RWPE2 (cell line): ENCODE data around the gene NDUFB7.

Source experiments
- ATAC-seq: fragments of 200-7000 bp; cut with Tn5 transposase; 3 replicates; pipeline ENCODE4 v1.9.1; 2021; ENCODE audit warnings: low read depth
- DNase-seq: peaks from one replicate; pipeline ENCODE4 v3.0.0-alpha.2; 2020; ENCODE audit warnings: low spot score
- H3K27ac ChIP-seq: fragments of 450-650 bp; 2 replicates; pipeline ENCODE4 v1.5.1; 2017; ENCODE audit warnings: mild to moderate bottlenecking; ENCODE audit not compliant: poor library complexity, severe bottlenecking
- H3K27me3 ChIP-seq: fragments of 250-450 bp; sonication (Bioruptor Pico); 2 replicates; pipeline ENCODE4 v1.5.1; 2021; ENCODE audit warnings: mild to moderate bottlenecking, moderate library complexity; ENCODE audit not compliant: insufficient read depth, poor library complexity, severe bottlenecking
- H3K36me3 ChIP-seq: fragments of 250-450 bp; sonication (Bioruptor Pico); 2 replicates; pipeline ENCODE4 v1.5.1; 2020; ENCODE audit warnings: low read depth, mild to moderate bottlenecking, moderate library complexity
- H3K4me1 ChIP-seq: fragments of 250-450 bp; sonication (Bioruptor Pico); 2 replicates; pipeline ENCODE4 v1.5.1; 2021; ENCODE audit warnings: mild to moderate bottlenecking, moderate library complexity; ENCODE audit not compliant: insufficient read depth, poor library complexity, severe bottlenecking
- H3K4me3 ChIP-seq: fragments of 250-450 bp; sonication (Bioruptor Pico); 2 replicates; pipeline ENCODE4 v1.5.1; 2021; ENCODE audit warnings: mild to moderate bottlenecking, moderate library complexity; ENCODE audit not compliant: severe bottlenecking
- H3K9me3 ChIP-seq: fragments of 250-450 bp; sonication (Bioruptor Pico); 2 replicates; pipeline ENCODE4 v1.5.1; 2021; ENCODE audit warnings: mild to moderate bottlenecking, moderate library complexity; ENCODE audit not compliant: severe bottlenecking
- CTCF ChIP-seq: fragments of 450-650 bp; IDR thresholded peaks from one replicate; pipeline ENCODE4 v1.5.1; 2017; ENCODE audit warnings: mild to moderate bottlenecking, moderate library complexity; ENCODE audit not compliant: poor library complexity, severe bottlenecking

The NDUFB7 gene

GRCh38 chr19:14580623-14581237 lies 8.9 kb upstream of the NDUFB7 start:
- Histone ChIP-seq H3K27me3 (no peaks in the 10 kb centered on the region), H3K4me1 (no peaks in the 10 kb centered on the region), H3K4me3 (no peak overlapping the region), H3K9me3 (no peaks in the 10 kb centered on the region), H3K36me3 (no peaks in the 10 kb centered on the region), H3K27ac (no peak overlapping the region)
- no peak for TF ChIP-seq CTCF
- ATAC-seq (no peak), DNase-seq (no peak)

GRCh38 chr19:14577885-14578427 lies 6.1 kb upstream of the NDUFB7 start:
- Histone ChIP-seq H3K4me3 (no peak overlapping the region), H3K36me3 (no peaks in the 10 kb centered on the region), H3K27ac (no peak overlapping the region), H3K4me1 (peaks cover 4% of the 10 kb centered on the region), H3K9me3 (no peaks in the 10 kb centered on the region), H3K27me3 (no peaks in the 10 kb centered on the region)
- TF ChIP-seq CTCF: no peak
- ATAC-seq (no peak), DNase-seq (no peak)

- no peaks in the 10 kb centered on the region for H3K9me3 ChIP-seq
- ATAC-seq (no peak), DNase-seq (no peak)
- no peaks in the 10 kb centered on the region for H3K36me3 ChIP-seq
- peaks cover 4% of the 10 kb centered on the region for H3K4me1 ChIP-seq
- no peak for TF ChIP-seq CTCF
- no peak overlapping the region for H3K27ac ChIP-seq
- H3K4me3 ChIP-seq: no peak overlapping the region
- H3K27me3 ChIP-seq: no peaks in the 10 kb centered on the region
Observed at GRCh38 chr19:14577264-14577663, 5.4 kb upstream of the NDUFB7 start.

- no peaks in the 10 kb centered on the region for H3K9me3 ChIP-seq
- H3K36me3 ChIP-seq: no peaks in the 10 kb centered on the region
- H3K27ac ChIP-seq: no peak overlapping the region
- no peak for TF ChIP-seq CTCF
- peaks cover 4% of the 10 kb centered on the region for H3K4me1 ChIP-seq
- ATAC-seq (no peak), DNase-seq (no peak)
- H3K4me3 ChIP-seq: no peak overlapping the region
- no peaks in the 10 kb centered on the region for H3K27me3 ChIP-seq
Observed at GRCh38 chr19:14576363-14576762, 4.5 kb upstream of the NDUFB7 start.

GRCh38 chr19:14575428-14575980 lies 3.6 kb upstream of the NDUFB7 start:
- no peaks in the 10 kb centered on the region for H3K36me3 ChIP-seq
- no peak overlapping the region for H3K4me3 ChIP-seq
- H3K4me1 ChIP-seq: peaks cover 4% of the 10 kb centered on the region
- ATAC-seq (no peak), DNase-seq (no peak)
- no peaks in the 10 kb centered on the region for H3K9me3 ChIP-seq
- H3K27me3 ChIP-seq: no peaks in the 10 kb centered on the region
- no peak overlapping the region for H3K27ac ChIP-seq
- no peak for TF ChIP-seq CTCF
